ENCODE data around the gene TCF7L1.

GRCh38 chr2:85242321-85242720, 109.1 kb downstream of the TCF7L1 start:
- TF ChIP-seq CTCF (IDR thresholded peaks at IDR 0.05; ENCODE audit: insufficient read depth, low read length) (no peak), GABPA (IDR thresholded peaks at IDR 0.05; ENCODE audit: low read depth) (no peak), REST (IDR thresholded peaks at IDR 0.05; ENCODE audit: insufficient replicate concordance, low read depth) (no peak), POLR2AphosphoS5 (IDR thresholded peaks at IDR 0.05; ENCODE audit: low read depth) (no peak)

Data from HL-60 (cell line).